Measurements from ENCODE around the gene ERICH4. TPM values are rescaled to one million over a fixed set of nuclear protein-coding genes. Genes with fewer than 3 reads are reported as not detected.

Gene ERICH4
- total and polyA plus RNA-seq, 2 of the 13 experiments (the other 11 are each of a cell fraction or from before 2014, with no cell fraction given): 0.40 to 0.64 TPM

DNA sequence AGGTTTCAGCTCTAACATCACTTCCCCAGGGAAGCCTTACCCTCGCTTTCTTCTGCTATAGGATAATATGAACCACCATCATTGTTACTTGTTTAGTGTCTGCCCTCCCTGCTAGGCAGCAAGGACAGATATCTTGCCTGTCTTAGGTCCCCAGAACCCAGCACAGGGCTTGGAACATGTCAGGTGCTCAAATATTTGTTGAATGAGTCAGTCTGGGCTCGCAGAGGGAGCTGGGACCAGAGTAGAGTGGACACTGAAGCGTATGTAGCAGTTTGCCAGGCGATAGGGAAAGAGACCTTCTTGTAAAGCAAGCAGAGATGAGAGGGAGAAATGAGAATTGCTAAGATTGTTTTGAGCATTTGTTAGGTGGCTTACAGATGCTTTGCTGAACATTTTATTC lies 33.7 kb upstream of the ERICH4 start:
- DNase-seq (ENCODE audit: low spot score) (peak; percentile 92), FAIRE-seq (peak; percentile 96), ATAC-seq (peak; percentile 97)
- BruUV-seq (replicated peaks): no TSS peak
- Histone ChIP-seq H3K9me3 (ENCODE audit: low read length) (no peaks in the 10 kb centered on the region), H3K4me2 (ENCODE audit: low read depth, low read length) (peak overlapping the region; percentile 63), H3K4me1 (ENCODE audit: insufficient read depth, low read length) (peaks cover 30% of the 10 kb centered on the region), H3K27ac (ENCODE audit: extremely low read length, insufficient read depth, low read length) (peak overlapping the region; percentile 74), H3K27me3 (ENCODE audit: control insufficient read depth in 1 of 2, insufficient read depth in 2 of 2, low read length in 2 of 2) (no peaks in the 10 kb centered on the region), H3K79me2 (ENCODE audit: insufficient read depth, low read length) (no peaks in the 10 kb centered on the region), H2AFZ (ENCODE audit: low read length) (no peak overlapping the region), H3K36me3 (replicated peaks in 1 of 2; ENCODE audit: control insufficient read depth in 1 of 2, insufficient read depth in 2 of 2, low read length in 2 of 2) (peaks cover 2 to 5% of the 10 kb centered on the region in 2 experiments; a peak in 3 of 5 replicates), H3K9ac (ENCODE audit: insufficient read depth, low read depth, low read length) (peak overlapping the region; percentile 59), H3K4me3 (replicated peaks in 1 of 3; ENCODE audit: insufficient read depth in 1 of 3, low read depth in 2 of 3, low read length in 3 of 3) (peak overlapping the region in 2 of 3 experiments; percentile 15 to 35; a peak in 1 of 6 replicates), H4K20me1 (ENCODE audit: insufficient read depth, low read length) (no peaks in the 10 kb centered on the region)
- in situ Hi-C loops (cut with HindIII; ENCODE audit: extremely low pct_ligation_motif_present, low pct_unique_long_range_greater_than_20kb) (no loop called here), intact Hi-C loops (cut with micrococcal nuclease; ENCODE audit: unreplicated experiment) (no loop called here)
- WGBS (ENCODE audit: low lambda C conversion rate): 3% methylated on average over 4 of the region's 4 CpGs
- ChIA-PET CTCF (ENCODE audit: low intra/inter-chr PET ratio, low total read pairs) (no interaction called here), POLR2A (interaction anchor here (0.5 to 2.8 kb wide), 9 partner anchors 15 to 147 kb away, joined by 3 to 15 read pairs (median 6); partner anchors contain the start of genes B3GNT8, B9D2 and DMAC2)
- TF ChIP-seq MEF2D (CRISPR knock-in tag; IDR thresholded peaks at IDR 0.05) (peak; percentile 58; the same call in 1 of the 2 replicates), JUND (CRISPR knock-in tag; IDR thresholded peaks at IDR 0.05) (peak; percentile 98), GATAD2A (CRISPR knock-in tag; IDR thresholded peaks at IDR 0.05) (peak; percentile 58), POLR2AphosphoS5 (IDR thresholded peaks at IDR 0.05; ENCODE audit: low read depth, low read length) (peak; percentile 38), PITX1 (CRISPR knock-in tag; IDR thresholded peaks at IDR 0.05) (peak; percentile 47; the same call in 1 of the 2 replicates), BCL6 (CRISPR knock-in tag; IDR thresholded peaks at IDR 0.05) (0 out of 2 replicates have a peak, but pooled peaks have one; percentile 8), ZNF143 (CRISPR knock-in tag; IDR thresholded peaks at IDR 0.05) (peak; percentile 77), ZNF644 (CRISPR knock-in tag; IDR thresholded peaks at IDR 0.05; ENCODE audit: low read depth) (peak; percentile 33; the same call in 1 of the 2 replicates), POLR2G (IDR thresholded peaks at IDR 0.05; ENCODE audit: low read depth, low read length) (peak; percentile 55), ZNF878 (CRISPR knock-in tag; IDR thresholded peaks at IDR 0.05) (0 out of 2 replicates have a peak, but pooled peaks have one; percentile 41), STAT5B (CRISPR knock-in tag; IDR thresholded peaks at IDR 0.05) (no peak), FOXA3 (CRISPR knock-in tag; IDR thresholded peaks at IDR 0.05) (peak; percentile 35; the same call in 1 of the 2 replicates), ZNF782 (CRISPR knock-in tag; IDR thresholded peaks at IDR 0.05; ENCODE audit: borderline replicate concordance) (peak; percentile 40; the same call in 1 of the 2 replicates), POLR2A (IDR thresholded peaks at IDR 0.05; ENCODE audit: insufficient read depth in 1 of 2, low read depth in 2 of 2, low read length in 2 of 2) (peak in 1 of 2 experiments; percentile 46; a peak in 2 of 4 replicates)
- TF ChIP-seq, protein P1, sequence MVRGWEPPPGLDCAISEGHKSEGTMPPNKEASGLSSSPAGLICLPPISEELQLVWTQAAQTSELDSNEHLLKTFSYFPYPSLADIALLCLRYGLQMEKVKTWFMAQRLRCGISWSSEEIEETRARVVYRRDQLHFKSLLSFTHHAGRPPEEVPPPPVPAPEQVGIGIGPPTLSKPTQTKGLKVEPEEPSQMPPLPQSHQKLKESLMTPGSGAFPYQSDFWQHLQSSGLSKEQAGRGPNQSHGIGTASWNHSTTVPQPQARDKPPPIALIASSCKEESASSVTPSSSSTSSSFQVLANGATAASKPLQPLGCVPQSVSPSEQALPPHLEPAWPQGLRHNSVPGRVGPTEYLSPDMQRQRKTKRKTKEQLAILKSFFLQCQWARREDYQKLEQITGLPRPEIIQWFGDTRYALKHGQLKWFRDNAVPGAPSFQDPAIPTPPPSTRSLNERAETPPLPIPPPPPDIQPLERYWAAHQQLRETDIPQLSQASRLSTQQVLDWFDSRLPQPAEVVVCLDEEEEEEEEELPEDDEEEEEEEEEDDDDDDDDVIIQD (CRISPR knock-in tag; IDR thresholded peaks at IDR 0.05; ENCODE audit: low read depth): 0 out of 2 replicates have a peak, but pooled peaks have one; percentile 12
- TF ChIP-seq, protein P2, sequence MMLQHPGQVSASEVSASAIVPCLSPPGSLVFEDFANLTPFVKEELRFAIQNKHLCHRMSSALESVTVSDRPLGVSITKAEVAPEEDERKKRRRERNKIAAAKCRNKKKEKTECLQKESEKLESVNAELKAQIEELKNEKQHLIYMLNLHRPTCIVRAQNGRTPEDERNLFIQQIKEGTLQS (CRISPR knock-in tag; IDR thresholded peaks at IDR 0.05): peak; percentile 95
- TF ChIP-seq, protein P3, sequence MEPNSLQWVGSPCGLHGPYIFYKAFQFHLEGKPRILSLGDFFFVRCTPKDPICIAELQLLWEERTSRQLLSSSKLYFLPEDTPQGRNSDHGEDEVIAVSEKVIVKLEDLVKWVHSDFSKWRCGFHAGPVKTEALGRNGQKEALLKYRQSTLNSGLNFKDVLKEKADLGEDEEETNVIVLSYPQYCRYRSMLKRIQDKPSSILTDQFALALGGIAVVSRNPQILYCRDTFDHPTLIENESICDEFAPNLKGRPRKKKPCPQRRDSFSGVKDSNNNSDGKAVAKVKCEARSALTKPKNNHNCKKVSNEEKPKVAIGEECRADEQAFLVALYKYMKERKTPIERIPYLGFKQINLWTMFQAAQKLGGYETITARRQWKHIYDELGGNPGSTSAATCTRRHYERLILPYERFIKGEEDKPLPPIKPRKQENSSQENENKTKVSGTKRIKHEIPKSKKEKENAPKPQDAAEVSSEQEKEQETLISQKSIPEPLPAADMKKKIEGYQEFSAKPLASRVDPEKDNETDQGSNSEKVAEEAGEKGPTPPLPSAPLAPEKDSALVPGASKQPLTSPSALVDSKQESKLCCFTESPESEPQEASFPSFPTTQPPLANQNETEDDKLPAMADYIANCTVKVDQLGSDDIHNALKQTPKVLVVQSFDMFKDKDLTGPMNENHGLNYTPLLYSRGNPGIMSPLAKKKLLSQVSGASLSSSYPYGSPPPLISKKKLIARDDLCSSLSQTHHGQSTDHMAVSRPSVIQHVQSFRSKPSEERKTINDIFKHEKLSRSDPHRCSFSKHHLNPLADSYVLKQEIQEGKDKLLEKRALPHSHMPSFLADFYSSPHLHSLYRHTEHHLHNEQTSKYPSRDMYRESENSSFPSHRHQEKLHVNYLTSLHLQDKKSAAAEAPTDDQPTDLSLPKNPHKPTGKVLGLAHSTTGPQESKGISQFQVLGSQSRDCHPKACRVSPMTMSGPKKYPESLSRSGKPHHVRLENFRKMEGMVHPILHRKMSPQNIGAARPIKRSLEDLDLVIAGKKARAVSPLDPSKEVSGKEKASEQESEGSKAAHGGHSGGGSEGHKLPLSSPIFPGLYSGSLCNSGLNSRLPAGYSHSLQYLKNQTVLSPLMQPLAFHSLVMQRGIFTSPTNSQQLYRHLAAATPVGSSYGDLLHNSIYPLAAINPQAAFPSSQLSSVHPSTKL (CRISPR knock-in tag; IDR thresholded peaks at IDR 0.05): 0 out of 2 replicates have a peak, but pooled peaks have one; percentile 34
- TF ChIP-seq, protein P4, sequence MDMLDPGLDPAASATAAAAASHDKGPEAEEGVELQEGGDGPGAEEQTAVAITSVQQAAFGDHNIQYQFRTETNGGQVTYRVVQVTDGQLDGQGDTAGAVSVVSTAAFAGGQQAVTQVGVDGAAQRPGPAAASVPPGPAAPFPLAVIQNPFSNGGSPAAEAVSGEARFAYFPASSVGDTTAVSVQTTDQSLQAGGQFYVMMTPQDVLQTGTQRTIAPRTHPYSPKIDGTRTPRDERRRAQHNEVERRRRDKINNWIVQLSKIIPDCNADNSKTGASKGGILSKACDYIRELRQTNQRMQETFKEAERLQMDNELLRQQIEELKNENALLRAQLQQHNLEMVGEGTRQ (IDR thresholded peaks at IDR 0.05; ENCODE audit: low read depth, low read length): 0 out of 2 replicates have a peak, but pooled peaks have one; percentile 4
- TF ChIP-seq, protein P4 (CRISPR knock-in tag; IDR thresholded peaks at IDR 0.05; ENCODE audit: borderline replicate concordance): no peak; the same call in 1 of the 2 replicates

All from HepG2 (cell line).